HCT116 (cell line): Measurements from ENCODE around the gene SLC22A2. TPM values are rescaled to one million over a fixed set of nuclear protein-coding genes. Genes with fewer than 3 reads are reported as not detected.

ENCODE experiments used
- ATAC-seq: fragments of 200-7000 bp; cut with Tn5 transposase; 2 replicates; pipeline ENCODE4 v1.9.1; 2020; ENCODE audit warnings: mild to moderate bottlenecking, moderate library complexity
- BruUV-seq: library from RNA; stranded (reverse); fragments of 400-500 nt; replicated peaks from 2 replicates; lab custom pipeline; 2021; lab: Mats Ljungman, UMichigan
- CTCF ChIA-PET: fragments of 300-600 bp; sonication (Branson Sonifier 250); formaldehyde crosslinking; loops from one replicate; lab custom pipeline; 2021; ENCODE audit warnings: antibody characterized with exemption; lab: Charles Lee
- POLR2A ChIA-PET: fragments of 300-600, 350-600 bp; sonication (Branson Sonifier 250); formaldehyde crosslinking; loops from one replicate; lab custom pipeline; 2021; ENCODE audit warnings: antibody characterized with exemption; lab: Charles Lee
- RAD21 ChIA-PET, 2 experiments: fragments of 300-600 bp; sonication (Branson Sonifier 250); formaldehyde crosslinking; loops; one replicate each; lab custom pipeline; 2023; ENCODE audit warnings: low total read pairs in 2 of 2; ENCODE audit not compliant: uncharacterized antibody in 2 of 2, unreplicated experiment in 2 of 2, low non-redundant PET in 1 of 2; lab: Charles Lee
- DNase-seq: peaks from one replicate; pipeline ENCODE4 v3.0.0-alpha.2; 2010; ENCODE audit warnings: low read depth, low spot score
- H2AFZ ChIP-seq: fragments of 200-600 bp; shearing (Covaris generic), sonication (generic); 2 replicates; pipeline ENCODE4 v1.6.1; 2017; ENCODE audit warnings: low read depth, mixed run types, mixed read lengths, antibody characterized with exemption, low read length; ENCODE audit not compliant: poor library complexity, severe bottlenecking
- H3K27ac ChIP-seq: 2 replicates; pipeline ENCODE4 v1.5.1; 2012; ENCODE audit warnings: low read depth, low read length
- H3K27me3 ChIP-seq: fragments of 200-600 bp; sonication (generic); 2 replicates; pipeline ENCODE4 v1.6.1; 2016; ENCODE audit warnings: mixed run types, low read length, mixed read lengths; ENCODE audit not compliant: insufficient read depth
- H3K36me3 ChIP-seq, 2 experiments: fragments of 200-500 bp in 1 of 2; fragments of 200-600 bp in 1 of 2; sonication (Bioruptor generic) in 1 of 2; sonication (generic) in 1 of 2; 2 replicates each; pipeline versions ENCODE4 v1.5.1 to v1.6.1; 2014 to 2016; ENCODE audit warnings: low read length in 2 of 2, inconsistent platforms in 1 of 2, mixed read lengths in 1 of 2, mixed run types in 1 of 2; ENCODE audit not compliant: insufficient read depth in 2 of 2, control insufficient read depth in 1 of 2
- H3K4me1 ChIP-seq, 2 experiments: fragments of 200-600 bp in 1 of 2; sonication (generic) in 1 of 2; 2 replicates each; pipeline versions ENCODE4 v1.5.1 to v1.6.1; 2012 to 2017; ENCODE audit warnings: low read length in 2 of 2, inconsistent platforms in 1 of 2, mild to moderate bottlenecking in 1 of 2, mixed read lengths in 1 of 2, mixed run types in 1 of 2, moderate library complexity in 1 of 2; ENCODE audit not compliant: insufficient read depth in 2 of 2, control insufficient read depth in 1 of 2
- H3K4me2 ChIP-seq: fragments of 200-600 bp; sonication (generic); 2 replicates; pipeline ENCODE4 v1.6.1; 2017; ENCODE audit warnings: mixed run types, low read length, mixed read lengths
- H3K4me3 ChIP-seq, 2 experiments: fragments of 200-600 bp in 1 of 2; sonication (generic) in 1 of 2; replicated peaks in 1 of 2; 2 replicates each; pipeline ENCODE4 v1.5.1; 2011 to 2016; ENCODE audit warnings: low read length in 2 of 2, control low read depth in 1 of 2, low read depth in 1 of 2, mild to moderate bottlenecking in 1 of 2, mixed read lengths in 1 of 2, mixed run types in 1 of 2
- H3K79me2 ChIP-seq: fragments of 200-600 bp; sonication (generic); 2 replicates; pipeline ENCODE4 v1.6.1; 2017; ENCODE audit warnings: mild to moderate bottlenecking, mixed run types, low read length, moderate library complexity, mixed read lengths; ENCODE audit not compliant: insufficient read depth
- H3K9ac ChIP-seq: fragments of 200-600 bp; sonication (generic); 2 replicates; pipeline ENCODE4 v1.6.1; 2016; ENCODE audit warnings: low read length, mixed read lengths
- H3K9me2 ChIP-seq: fragments of 200-600 bp; sonication (generic), shearing (Covaris generic); 2 replicates; pipeline ENCODE4 v1.6.1; 2017; ENCODE audit warnings: mixed run types, mild to moderate bottlenecking, moderate library complexity; ENCODE audit not compliant: insufficient read depth
- H3K9me3 ChIP-seq, 2 experiments: fragments of 200-500 bp in 1 of 2; fragments of 200-600 bp in 1 of 2; sonication (Bioruptor generic) in 1 of 2; sonication (generic) in 1 of 2; 2 replicates each; pipeline ENCODE4 v1.6.1; 2014 to 2017; ENCODE audit warnings: low read length in 2 of 2, mixed read lengths in 2 of 2, inconsistent platforms in 1 of 2, low read depth in 1 of 2, mild to moderate bottlenecking in 1 of 2, mixed run types in 1 of 2, moderate library complexity in 1 of 2; ENCODE audit not compliant: control insufficient read depth in 1 of 2, insufficient read depth in 1 of 2
- H4K20me1 ChIP-seq: fragments of 200-600 bp; sonication (generic), shearing (Covaris generic); 2 replicates; pipeline ENCODE4 v1.6.1; 2017; ENCODE audit warnings: mixed run types, mild to moderate bottlenecking, moderate library complexity; ENCODE audit not compliant: insufficient read depth
- CTCF ChIP-seq, 3 experiments: fragments of 200-600 bp in 1 of 3; sonication (generic) in 1 of 3; IDR thresholded peaks in 2 of 3; conservative IDR thresholded peaks in 1 of 3; 2 replicates each; pipeline ENCODE4 v1.5.1; 2012 to 2017; ENCODE audit warnings: low read depth in 2 of 3, low read length in 2 of 3, antibody characterized with exemption in 1 of 3, borderline replicate concordance in 1 of 3, control low read depth in 1 of 3, mild to moderate bottlenecking in 1 of 3, mixed read lengths in 1 of 3, mixed run types in 1 of 3, moderate library complexity in 1 of 3; ENCODE audit not compliant: insufficient read depth in 1 of 3
- ELF1 ChIP-seq: IDR thresholded peaks from 2 replicates; pipeline ENCODE4 v1.6.1; 2012; ENCODE audit warnings: low read depth, borderline replicate concordance
- FOSL1 ChIP-seq: IDR thresholded peaks from 2 replicates; pipeline ENCODE4 v1.6.1; 2012; ENCODE audit warnings: low read depth
- RAD21 ChIP-seq: IDR thresholded peaks from 2 replicates; pipeline ENCODE4 v1.6.1; 2012; ENCODE audit warnings: low read depth, mild to moderate bottlenecking
- REST ChIP-seq: IDR thresholded peaks from 2 replicates; pipeline ENCODE4 v1.6.1; 2012; ENCODE audit warnings: low read depth
- SIN3A ChIP-seq: IDR thresholded peaks from 2 replicates; pipeline ENCODE4 v1.6.1; 2012; ENCODE audit warnings: low read depth
- TCF7L2 ChIP-seq: IDR thresholded peaks from 2 replicates; pipeline ENCODE4 v1.7.0; 2011; ENCODE audit warnings: borderline replicate concordance, inconsistent platforms; ENCODE audit not compliant: insufficient read depth, insufficient read length; ENCODE audit errors: extremely low read depth
- YY1 ChIP-seq: IDR thresholded peaks from 2 replicates; pipeline ENCODE4 v1.6.1; 2011; ENCODE audit warnings: low read length, low read depth, moderate library complexity, mild to moderate bottlenecking; ENCODE audit not compliant: insufficient replicate concordance; ENCODE audit errors: extremely low read depth
- ZBTB33 ChIP-seq: IDR thresholded peaks from 2 replicates; pipeline ENCODE4 v1.6.1; 2011; ENCODE audit warnings: mild to moderate bottlenecking, low read length, moderate library complexity; ENCODE audit not compliant: insufficient replicate concordance; ENCODE audit errors: extremely low read depth
- ZFX ChIP-seq: fragments of 450-650 bp; IDR thresholded peaks from 2 replicates; pipeline ENCODE4 v1.6.1; 2017
- intact Hi-C: fragments of 100-400 bp; cut with micrococcal nuclease; formaldehyde crosslinking; loops from 2 replicates; pipeline ENCODE4 v1.10.0; 2022
- total RNA-seq: library from RNA; stranded (reverse); gene quantifications from one replicate; pipeline ENCODE4 v1.2.1, GENCODE V29; 2021; ENCODE audit not compliant: unreplicated experiment

SLC22A2 gene
- total RNA-seq, 1 experiment from 2014 or later = not detected

- no peaks in the 10 kb centered on the region for H3K79me2 ChIP-seq
- no peak overlapping the region for H3K4me3 ChIP-seq
- peaks cover 0 to 7% of the 10 kb centered on the region in 2 experiments; a peak in 1 of 4 replicates for H3K9me3 ChIP-seq
- no peaks in the 10 kb centered on the region for H3K27me3 ChIP-seq
- TF ChIP-seq ZFX = no peak
- TF ChIP-seq CTCF (IDR thresholded peaks at IDR 0.05 in 2 of 3, conservative IDR thresholded peaks at IDR 0.05 in 1 of 3; ENCODE audit: borderline replicate concordance in 1 of 3, insufficient read depth in 1 of 3, low read depth in 2 of 3, low read length in 2 of 3) = no peak
- TF ChIP-seq TCF7L2 = no peak
- no peak for TF ChIP-seq YY1
- TF ChIP-seq RAD21 = no peak
- TF ChIP-seq REST = no peak
- TF ChIP-seq SIN3A = no peak
- TF ChIP-seq ZBTB33 = no peak
- TF ChIP-seq ELF1 = no peak
- TF ChIP-seq FOSL1 = no peak
- H3K4me2 ChIP-seq = no peak overlapping the region
- no peak overlapping the region for H3K27ac ChIP-seq
- H3K4me1 ChIP-seq = no peaks in the 10 kb centered on the region
- ChIA-PET RAD21 (no interaction called here), CTCF (no interaction called here), POLR2A (no interaction called here)
- ATAC-seq = no peak
- H3K9me2 ChIP-seq = no peaks in the 10 kb centered on the region
- BruUV-seq = no TSS peak
- H2AFZ ChIP-seq = no peak overlapping the region
- intact Hi-C loops = no loop called here
- no peaks in the 10 kb centered on the region for H3K36me3 ChIP-seq
- no peaks in the 10 kb centered on the region for H4K20me1 ChIP-seq
- no peak for DNase-seq
- H3K9ac ChIP-seq = no peak overlapping the region
Measured at GRCh38 chr6:160190081-160190480, 68.5 kb downstream of the SLC22A2 start.
